ENCODE results near the gene AKT1S1.

The AKT1S1 gene

DNA sequence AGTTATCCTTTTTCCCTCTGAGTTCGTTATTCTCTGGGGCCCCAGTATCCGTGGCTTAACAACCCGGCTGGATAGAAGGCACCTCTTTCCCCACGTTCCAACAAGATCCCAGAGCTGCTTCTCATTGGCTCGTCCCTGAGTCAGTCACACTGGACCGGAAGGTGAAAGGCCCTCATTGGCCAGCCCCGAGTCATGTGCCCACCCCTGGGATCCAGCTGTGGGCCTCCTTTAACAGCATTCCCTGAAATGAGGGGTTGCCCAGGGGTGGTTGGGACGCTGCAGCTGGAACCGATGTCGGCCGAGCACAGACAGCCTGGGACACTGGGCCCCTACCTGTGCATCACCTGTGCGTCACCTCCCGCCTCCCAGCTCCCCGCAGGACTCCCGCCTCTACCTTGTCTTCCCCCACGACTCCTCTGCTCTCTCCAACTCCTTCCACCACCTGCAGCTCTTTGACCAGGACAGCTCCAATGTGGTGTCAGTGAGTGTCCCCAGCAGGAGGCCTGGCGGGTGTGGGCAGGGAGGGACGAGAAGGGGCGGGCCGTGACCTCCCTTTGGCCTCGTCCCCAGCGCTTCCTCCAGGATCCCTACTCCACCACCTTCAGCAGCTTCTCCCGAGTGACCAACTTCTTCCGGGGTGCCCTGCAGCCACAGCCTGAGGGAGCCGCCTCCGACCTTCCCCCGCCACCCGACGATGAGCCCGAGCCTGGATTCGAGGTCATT lies 4.7 kb upstream of the AKT1S1 start:
- TF ChIP-seq SIN3A (IDR thresholded peaks at IDR 0.05; ENCODE audit: borderline replicate concordance, insufficient read depth, low read length), result no peak
- TF ChIP-seq TAF1 (IDR thresholded peaks at IDR 0.05; ENCODE audit: borderline replicate concordance, insufficient read depth, low read length), result no peak
- TF ChIP-seq POLR2AphosphoS5 (IDR thresholded peaks at IDR 0.05; ENCODE audit: low read depth, low read length), result no peak
- TF ChIP-seq FOXP2 (optimal IDR thresholded peaks at IDR 0.05; ENCODE audit: borderline replicate concordance, extremely low read depth, extremely low read length, insufficient read depth), result no peak
- TF ChIP-seq, protein P1, sequence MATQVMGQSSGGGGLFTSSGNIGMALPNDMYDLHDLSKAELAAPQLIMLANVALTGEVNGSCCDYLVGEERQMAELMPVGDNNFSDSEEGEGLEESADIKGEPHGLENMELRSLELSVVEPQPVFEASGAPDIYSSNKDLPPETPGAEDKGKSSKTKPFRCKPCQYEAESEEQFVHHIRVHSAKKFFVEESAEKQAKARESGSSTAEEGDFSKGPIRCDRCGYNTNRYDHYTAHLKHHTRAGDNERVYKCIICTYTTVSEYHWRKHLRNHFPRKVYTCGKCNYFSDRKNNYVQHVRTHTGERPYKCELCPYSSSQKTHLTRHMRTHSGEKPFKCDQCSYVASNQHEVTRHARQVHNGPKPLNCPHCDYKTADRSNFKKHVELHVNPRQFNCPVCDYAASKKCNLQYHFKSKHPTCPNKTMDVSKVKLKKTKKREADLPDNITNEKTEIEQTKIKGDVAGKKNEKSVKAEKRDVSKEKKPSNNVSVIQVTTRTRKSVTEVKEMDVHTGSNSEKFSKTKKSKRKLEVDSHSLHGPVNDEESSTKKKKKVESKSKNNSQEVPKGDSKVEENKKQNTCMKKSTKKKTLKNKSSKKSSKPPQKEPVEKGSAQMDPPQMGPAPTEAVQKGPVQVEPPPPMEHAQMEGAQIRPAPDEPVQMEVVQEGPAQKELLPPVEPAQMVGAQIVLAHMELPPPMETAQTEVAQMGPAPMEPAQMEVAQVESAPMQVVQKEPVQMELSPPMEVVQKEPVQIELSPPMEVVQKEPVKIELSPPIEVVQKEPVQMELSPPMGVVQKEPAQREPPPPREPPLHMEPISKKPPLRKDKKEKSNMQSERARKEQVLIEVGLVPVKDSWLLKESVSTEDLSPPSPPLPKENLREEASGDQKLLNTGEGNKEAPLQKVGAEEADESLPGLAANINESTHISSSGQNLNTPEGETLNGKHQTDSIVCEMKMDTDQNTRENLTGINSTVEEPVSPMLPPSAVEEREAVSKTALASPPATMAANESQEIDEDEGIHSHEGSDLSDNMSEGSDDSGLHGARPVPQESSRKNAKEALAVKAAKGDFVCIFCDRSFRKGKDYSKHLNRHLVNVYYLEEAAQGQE (IDR thresholded peaks at IDR 0.05; ENCODE audit: insufficient read depth in 1 of 2, low read depth in 2 of 2, low read length in 2 of 2), result no peak

DNA sequence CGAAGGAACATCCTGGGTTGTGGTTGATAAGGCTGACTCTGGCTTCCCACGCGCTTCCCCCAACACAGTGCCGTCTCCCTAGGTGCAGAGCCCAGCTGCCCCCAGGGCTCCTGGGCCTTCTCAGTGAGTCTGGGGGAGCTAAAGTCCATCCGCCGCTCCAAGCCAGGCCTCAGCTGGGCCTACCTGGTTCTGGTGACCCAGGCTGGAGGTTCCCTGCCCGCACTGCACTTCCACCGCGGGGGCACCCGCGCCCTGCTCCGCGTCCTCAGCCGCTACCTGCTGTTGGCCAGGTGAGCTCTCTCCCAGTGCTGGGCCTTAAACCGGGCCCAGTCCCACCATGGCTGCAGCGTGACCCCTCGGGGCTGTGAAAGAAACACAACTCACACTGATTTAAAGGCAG lies 4.0 kb upstream of the AKT1S1 start:
- TF ChIP-seq TAF1 (IDR thresholded peaks at IDR 0.05; ENCODE audit: borderline replicate concordance, insufficient read depth, low read length) (no peak), FOXP2 (optimal IDR thresholded peaks at IDR 0.05; ENCODE audit: borderline replicate concordance, extremely low read depth, extremely low read length, insufficient read depth) (no peak), POLR2AphosphoS5 (IDR thresholded peaks at IDR 0.05; ENCODE audit: low read depth, low read length) (no peak), SIN3A (IDR thresholded peaks at IDR 0.05; ENCODE audit: borderline replicate concordance, insufficient read depth, low read length) (no peak)
- TF ChIP-seq, protein P1 (IDR thresholded peaks at IDR 0.05; ENCODE audit: insufficient read depth in 1 of 2, low read depth in 2 of 2, low read length in 2 of 2), result no peak

DNA sequence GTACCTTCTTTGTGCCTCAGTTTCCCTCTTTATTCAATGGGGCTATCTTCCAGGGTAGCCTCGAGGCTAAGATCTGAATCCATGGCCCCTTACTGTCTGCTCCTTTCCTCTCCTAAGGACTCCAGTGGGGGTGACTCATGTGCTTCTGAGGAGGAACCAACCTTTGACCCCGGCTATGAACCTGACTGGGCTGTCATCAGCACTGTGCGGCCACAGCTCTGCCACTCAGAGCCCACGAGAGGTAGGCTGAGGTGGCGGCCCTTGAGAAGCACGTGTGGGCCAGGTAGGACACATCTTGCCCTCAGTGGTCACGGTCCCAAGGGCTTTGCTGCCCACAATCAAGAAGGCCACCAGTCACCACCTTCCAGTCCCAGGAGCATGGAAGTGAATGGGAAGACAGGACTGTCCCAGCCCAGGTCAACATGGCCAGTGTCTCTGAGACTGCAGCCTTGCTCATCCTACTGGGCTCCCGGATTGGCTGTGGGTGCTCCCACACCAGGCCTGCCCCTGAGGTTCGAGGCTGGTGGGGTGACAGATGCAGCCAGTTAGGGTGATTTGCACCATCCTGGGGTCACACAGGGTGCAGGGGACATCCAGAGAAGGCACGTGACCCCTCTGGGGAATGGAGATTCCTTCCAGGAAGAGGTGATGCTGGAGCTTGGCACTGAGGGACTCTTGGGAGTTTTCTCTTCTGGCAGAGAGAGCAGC lies 3.2 kb upstream of the AKT1S1 start:
- TF ChIP-seq TAF1 (IDR thresholded peaks at IDR 0.05; ENCODE audit: borderline replicate concordance, insufficient read depth, low read length) (no peak), FOXP2 (optimal IDR thresholded peaks at IDR 0.05; ENCODE audit: borderline replicate concordance, extremely low read depth, extremely low read length, insufficient read depth) (no peak), POLR2AphosphoS5 (IDR thresholded peaks at IDR 0.05; ENCODE audit: low read depth, low read length) (no peak), SIN3A (IDR thresholded peaks at IDR 0.05; ENCODE audit: borderline replicate concordance, insufficient read depth, low read length) (no peak)
- TF ChIP-seq, protein P1 (IDR thresholded peaks at IDR 0.05; ENCODE audit: insufficient read depth in 1 of 2, low read depth in 2 of 2, low read length in 2 of 2), result no peak

DNA sequence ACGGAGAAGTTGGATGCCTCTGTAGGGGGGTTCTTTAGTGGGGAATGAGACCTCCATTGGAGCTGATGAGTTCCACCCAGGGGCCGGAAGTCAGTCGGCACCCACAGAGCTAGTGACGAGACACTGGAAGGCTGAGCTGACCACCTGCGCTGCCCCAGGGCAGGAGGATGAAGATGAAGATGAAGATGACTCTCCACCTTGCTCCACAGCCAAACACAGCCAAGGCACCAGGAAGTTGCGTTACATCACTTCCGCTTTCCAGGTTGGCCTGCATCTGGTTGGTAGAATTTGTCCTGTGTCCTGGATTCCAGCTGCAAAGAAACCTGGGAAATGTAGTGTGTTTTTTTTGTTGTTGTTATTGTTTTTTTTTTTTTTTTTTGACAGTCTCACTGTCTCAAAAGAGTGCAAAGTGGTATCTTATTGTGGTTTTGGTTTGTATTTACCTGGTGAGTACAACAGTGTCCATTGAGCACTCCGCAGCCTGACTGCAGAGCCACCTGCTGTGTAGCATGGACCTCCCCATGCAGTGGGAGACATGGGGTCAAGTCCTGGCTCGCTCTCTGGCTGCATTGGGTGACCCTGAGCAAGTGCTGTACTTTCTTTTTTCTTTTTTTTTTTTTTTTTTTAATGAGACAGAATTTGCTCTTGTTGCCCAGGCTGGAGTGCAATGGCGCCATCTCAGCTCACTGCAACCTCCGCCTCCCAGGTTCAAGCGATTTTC lies 2.2 kb upstream of the AKT1S1 start:
- TF ChIP-seq, protein P1 (IDR thresholded peaks at IDR 0.05; ENCODE audit: insufficient read depth in 1 of 2, low read depth in 2 of 2, low read length in 2 of 2), result no peak
- TF ChIP-seq FOXP2 (optimal IDR thresholded peaks at IDR 0.05; ENCODE audit: borderline replicate concordance, extremely low read depth, extremely low read length, insufficient read depth) (no peak), POLR2AphosphoS5 (IDR thresholded peaks at IDR 0.05; ENCODE audit: low read depth, low read length) (no peak), TAF1 (IDR thresholded peaks at IDR 0.05; ENCODE audit: borderline replicate concordance, insufficient read depth, low read length) (no peak), SIN3A (IDR thresholded peaks at IDR 0.05; ENCODE audit: borderline replicate concordance, insufficient read depth, low read length) (no peak)

Data from PFSK-1 (cell line).